OCI-LY3 (cell line): ENCODE measurements around the gene ACSF3.

ENCODE experiments used
- H2AFZ ChIP-seq: fragments of 200-600, 300-600 bp; shearing (Covaris generic); 2 replicates; pipeline ENCODE4 v1.6.0; 2014; ENCODE audit warnings: antibody characterized with exemption, low read depth, low read length
- H3K27ac ChIP-seq: fragments of 200-600, 300-600 bp; sonication (generic); 2 replicates; pipeline ENCODE4 v1.5.1; 2014; ENCODE audit warnings: mild to moderate bottlenecking, low read length, moderate library complexity, mixed read lengths
- H3K27me3 ChIP-seq: fragments of 200-600, 300-600 bp; sonication (generic); 2 replicates; pipeline ENCODE4 v1.6.1; 2014; ENCODE audit warnings: low read depth, low read length, mixed read lengths
- H3K36me3 ChIP-seq: fragments of 200-600, 300-600 bp; sonication (generic); replicated peaks from 2 replicates; pipeline ENCODE3; 2014; ENCODE audit warnings: low read depth, low read length, mixed read lengths
- H3K4me1 ChIP-seq: fragments of 300-600, 200-600 bp; sonication (generic); 2 replicates; pipeline ENCODE4 v1.6.1; 2014; ENCODE audit warnings: low read length, mixed read lengths
- H3K4me2 ChIP-seq: fragments of 200-600, 300-600 bp; sonication (generic); 2 replicates; pipeline ENCODE4 v1.6.1; 2014; ENCODE audit warnings: low read length, mixed read lengths
- H3K4me3 ChIP-seq: fragments of 300-600, 200-600 bp; sonication (generic); 2 replicates; pipeline ENCODE4 v1.5.1; 2014; ENCODE audit warnings: antibody characterized with exemption, mild to moderate bottlenecking, low read length, moderate library complexity
- H3K79me2 ChIP-seq: fragments of 300-600, 200-600 bp; shearing (Covaris generic); 2 replicates; pipeline ENCODE4 v1.6.1; 2014; ENCODE audit warnings: mild to moderate bottlenecking, low read length, mixed read lengths
- H3K9ac ChIP-seq: fragments of 300-600, 200-600 bp; shearing (Covaris generic); 2 replicates; pipeline ENCODE4 v1.6.0; 2014; ENCODE audit warnings: mild to moderate bottlenecking, low read length, moderate library complexity
- H3K9me3 ChIP-seq: fragments of 200-600, 300-600 bp; shearing (Covaris generic); 2 replicates; pipeline ENCODE4 v1.6.1; 2014; ENCODE audit warnings: low read length, mixed read lengths; ENCODE audit not compliant: insufficient read depth
- H4K20me1 ChIP-seq: fragments of 200-600, 300-600 bp; sonication (generic); 2 replicates; pipeline ENCODE4 v1.6.1; 2016; ENCODE audit warnings: low read length, mixed read lengths; ENCODE audit not compliant: insufficient read depth
- CTCF ChIP-seq: fragments of 200-600, 300-600 bp; sonication (generic); IDR thresholded peaks from 2 replicates; pipeline ENCODE4 v1.5.1; 2014; ENCODE audit warnings: antibody characterized with exemption, low read length, low read depth
- EZH2phosphoT487 ChIP-seq: fragments of 200-600 bp; shearing (Covaris generic); IDR thresholded peaks from 2 replicates; pipeline ENCODE4 v1.6.1; 2018; ENCODE audit warnings: antibody characterized with exemption, mixed run types, low read depth

ACSF3 gene

DNA sequence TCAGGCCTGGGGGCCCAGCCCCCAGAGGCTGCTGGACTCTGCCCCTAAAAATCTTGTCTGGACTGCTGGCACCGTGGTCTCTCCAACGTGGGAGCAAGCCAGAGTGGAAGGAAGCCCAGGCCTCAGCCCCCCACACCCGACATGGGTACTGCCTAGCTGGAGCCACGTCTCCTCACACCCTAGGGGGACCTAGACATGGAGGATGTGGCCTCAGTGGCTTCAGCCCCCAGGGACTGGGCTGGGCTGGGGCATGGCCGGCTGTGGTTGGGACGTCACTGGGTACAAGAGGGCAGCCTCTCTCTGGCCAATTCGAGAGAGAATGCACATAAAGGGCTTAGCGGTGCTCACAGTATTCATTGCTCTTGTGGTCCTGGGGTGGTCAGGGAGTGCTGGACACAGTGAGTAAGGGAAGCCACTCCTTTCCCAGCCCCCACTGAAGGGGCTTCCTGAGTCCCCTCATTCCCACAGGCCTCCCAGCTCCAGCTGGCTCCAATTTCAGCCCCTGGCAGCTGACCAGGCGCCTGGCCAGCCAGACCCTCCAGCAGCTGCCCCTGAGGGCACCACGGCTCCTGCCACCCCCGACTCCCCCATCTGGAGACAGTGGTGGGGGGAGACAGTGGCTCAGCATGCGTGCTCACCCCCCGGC is 79.0 kb downstream of the ACSF3 start:
- no peaks in the 10 kb centered on the region for H3K36me3 ChIP-seq
- peaks cover 26% of the 10 kb centered on the region for H3K4me1 ChIP-seq
- H3K27me3 ChIP-seq: peaks cover 45% of the 10 kb centered on the region
- no peak overlapping the region for H3K27ac ChIP-seq
- no peaks in the 10 kb centered on the region for H3K79me2 ChIP-seq
- no peak overlapping the region for H3K4me3 ChIP-seq
- no peaks in the 10 kb centered on the region; the same call in 1 of the 2 replicates for H4K20me1 ChIP-seq
- no peaks in the 10 kb centered on the region for H3K9me3 ChIP-seq
- H3K4me2 ChIP-seq: no peak overlapping the region
- no peak overlapping the region for H3K9ac ChIP-seq
- no peak overlapping the region for H2AFZ ChIP-seq
- no peak for TF ChIP-seq CTCF
- TF ChIP-seq EZH2phosphoT487: no peak

DNA sequence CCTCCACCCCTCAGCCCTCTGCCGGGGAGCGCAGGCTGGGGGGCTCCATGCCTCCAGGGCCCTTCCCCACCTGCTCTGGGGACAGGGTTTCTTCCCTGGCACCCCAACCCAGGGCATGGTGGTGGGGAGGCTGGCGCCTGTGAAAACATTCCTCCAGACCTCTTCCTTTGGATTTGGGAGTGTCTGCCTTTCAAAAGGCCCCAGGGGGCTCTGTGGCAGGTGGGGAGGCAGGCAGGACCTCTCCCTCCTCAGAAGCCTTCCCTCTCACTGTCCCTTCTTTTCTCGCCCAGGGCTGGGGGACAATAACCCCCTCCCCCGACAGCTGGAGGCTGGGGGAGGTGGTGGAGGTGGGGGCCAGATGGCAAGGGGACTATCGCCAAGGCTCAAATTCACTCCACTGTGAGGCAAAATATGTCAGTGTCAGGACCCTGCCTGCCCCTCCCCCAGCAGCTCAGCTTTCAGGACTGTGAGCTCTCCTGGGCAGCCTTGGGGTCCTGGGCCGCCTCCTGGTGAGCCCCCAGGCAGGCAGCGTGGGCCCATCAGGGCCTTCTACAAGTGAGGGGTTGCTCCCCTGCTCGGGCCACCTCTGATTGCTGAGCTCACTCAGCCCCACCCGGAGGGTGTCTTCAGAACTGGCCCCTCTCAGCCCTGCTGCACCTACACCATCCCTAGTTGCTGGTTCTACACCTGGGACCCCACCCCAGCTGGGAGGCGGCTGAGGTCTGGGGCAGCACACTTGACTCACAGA is 79.7 kb downstream of the ACSF3 start:
- Histone ChIP-seq H4K20me1 (no peaks in the 10 kb centered on the region; the same call in 1 of the 2 replicates), H3K36me3 (no peaks in the 10 kb centered on the region), H3K4me1 (peaks cover 19% of the 10 kb centered on the region), H3K79me2 (no peaks in the 10 kb centered on the region), H3K27me3 (peaks cover 45% of the 10 kb centered on the region), H3K4me3 (no peak overlapping the region), H2AFZ (no peak overlapping the region), H3K9ac (no peak overlapping the region), H3K27ac (no peak overlapping the region), H3K9me3 (no peaks in the 10 kb centered on the region), H3K4me2 (no peak overlapping the region)
- TF ChIP-seq EZH2phosphoT487 (no peak), CTCF (no peak)

DNA sequence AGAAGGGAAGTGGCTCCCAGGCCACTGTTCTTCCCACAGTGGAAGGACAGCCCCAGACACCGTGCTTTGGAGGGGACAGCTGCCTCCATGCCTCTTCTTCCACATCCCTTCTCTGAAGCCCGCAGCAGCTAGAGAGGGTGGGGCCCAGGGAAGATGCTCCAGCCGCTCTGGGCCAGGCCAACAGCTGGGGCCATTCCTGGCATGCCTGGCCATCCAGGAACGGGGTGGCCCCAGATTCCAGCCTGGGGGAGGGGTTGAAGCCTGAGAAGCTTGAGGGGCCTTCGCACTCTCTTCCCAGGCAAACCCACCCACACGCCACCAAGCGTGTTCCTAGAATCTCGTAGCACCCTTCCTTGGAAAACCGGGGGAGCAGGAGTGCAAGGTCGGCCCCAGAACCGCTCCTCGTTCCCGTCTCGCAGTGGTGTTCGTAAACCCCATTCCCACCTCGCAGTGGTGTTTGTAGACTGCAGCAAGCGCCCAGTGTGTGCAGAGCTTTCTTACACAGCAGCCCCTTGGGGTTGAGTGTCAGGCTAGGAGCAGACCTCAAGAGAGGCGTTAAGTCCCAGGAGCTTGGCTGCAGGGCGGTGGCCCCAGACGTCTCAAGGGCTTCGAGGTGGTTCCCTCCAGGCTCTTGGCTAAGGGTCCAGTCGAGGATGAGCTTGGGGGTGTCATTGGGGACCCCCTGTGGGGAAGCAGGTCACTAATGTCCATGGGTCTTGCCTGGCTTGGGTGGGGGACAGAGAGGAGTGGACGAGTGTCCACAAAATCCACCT is 80.6 kb downstream of the ACSF3 start:
- no peak overlapping the region for H3K4me3 ChIP-seq
- peaks cover 13% of the 10 kb centered on the region for H3K4me1 ChIP-seq
- no peaks in the 10 kb centered on the region; the same call in 1 of the 2 replicates for H4K20me1 ChIP-seq
- peaks cover 40% of the 10 kb centered on the region for H3K27me3 ChIP-seq
- H3K9ac ChIP-seq: no peak overlapping the region
- no peak overlapping the region for H2AFZ ChIP-seq
- H3K27ac ChIP-seq: no peak overlapping the region
- no peaks in the 10 kb centered on the region for H3K36me3 ChIP-seq
- no peaks in the 10 kb centered on the region for H3K79me2 ChIP-seq
- TF ChIP-seq EZH2phosphoT487 (no peak), CTCF (no peak)
- no peaks in the 10 kb centered on the region for H3K9me3 ChIP-seq
- no peak overlapping the region for H3K4me2 ChIP-seq

DNA sequence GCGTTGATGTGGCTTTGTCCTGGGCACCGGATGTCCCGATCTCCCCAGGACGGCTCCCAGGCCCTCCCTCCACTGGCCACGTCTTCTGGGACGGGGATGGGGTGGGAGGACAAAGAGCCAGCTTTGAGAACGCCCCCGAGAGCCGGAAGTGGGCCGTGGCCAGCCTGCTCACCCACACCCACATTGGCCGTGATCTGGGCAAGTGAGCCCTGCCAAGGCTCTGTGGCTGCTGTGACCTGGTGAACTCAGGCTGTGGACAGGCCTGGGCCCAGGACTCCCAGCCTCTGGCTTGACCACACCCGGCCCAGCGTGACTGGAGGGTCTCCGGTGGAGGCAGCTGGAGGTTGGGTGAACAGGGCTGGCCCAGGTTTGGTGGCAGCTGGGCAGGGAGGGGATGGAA is 81.2 kb downstream of the ACSF3 start:
- TF ChIP-seq CTCF: no peak
- TF ChIP-seq EZH2phosphoT487: no peak
- H4K20me1 ChIP-seq: no peaks in the 10 kb centered on the region; the same call in 1 of the 2 replicates
- H3K9me3 ChIP-seq: no peaks in the 10 kb centered on the region
- peaks cover 13% of the 10 kb centered on the region for H3K4me1 ChIP-seq
- no peaks in the 10 kb centered on the region for H3K79me2 ChIP-seq
- H2AFZ ChIP-seq: no peak overlapping the region
- no peak overlapping the region for H3K9ac ChIP-seq
- no peaks in the 10 kb centered on the region for H3K36me3 ChIP-seq
- no peak overlapping the region for H3K4me3 ChIP-seq
- peaks cover 34% of the 10 kb centered on the region for H3K27me3 ChIP-seq
- H3K4me2 ChIP-seq: no peak overlapping the region
- no peak overlapping the region for H3K27ac ChIP-seq
